ENCODE measurements around the gene SDC3.
A peak's percentile ranks its signal among the peaks of the same experiment; 100 is the strongest.

Gene SDC3

GRCh38 chr1:30848130-30848529, 60.4 kb downstream of the SDC3 start:
- DNase-seq (ENCODE audit: low spot score): no peak

GRCh38 chr1:30847358-30847972, 61.1 kb downstream of the SDC3 start:
- DNase-seq (ENCODE audit: low spot score): peak; percentile 95

GRCh38 chr1:30846587-30846986, 62.0 kb downstream of the SDC3 start:
- DNase-seq (ENCODE audit: low spot score): no peak

GRCh38 chr1:30845904-30846290, 62.7 kb downstream of the SDC3 start:
- DNase-seq (ENCODE audit: low spot score): no peak

- no peak for DNase-seq (ENCODE audit: low spot score)
Measured at GRCh38 chr1:30845237-30845903, 63.2 kb downstream of the SDC3 start.

- no peak for DNase-seq (ENCODE audit: low spot score)
Measured at GRCh38 chr1:30844631-30845030, 63.9 kb downstream of the SDC3 start.

GRCh38 chr1:30842697-30843354, 65.7 kb downstream of the SDC3 start:
- DNase-seq (ENCODE audit: low spot score): peak; percentile 59

- DNase-seq (ENCODE audit: low spot score): peak; percentile 98
Measured at GRCh38 chr1:30840904-30841598, 67.5 kb downstream of the SDC3 start.

- no peak for DNase-seq (ENCODE audit: low spot score)
Measured at GRCh38 chr1:30839827-30840359, 68.7 kb downstream of the SDC3 start.

GRCh38 chr1:30838996-30839395, 69.6 kb downstream of the SDC3 start:
- DNase-seq (ENCODE audit: low spot score): no peak

- no peak for DNase-seq (ENCODE audit: low spot score)
Measured at GRCh38 chr1:30837653-30838052, 70.9 kb downstream of the SDC3 start.

- no peak for DNase-seq (ENCODE audit: low spot score)
Measured at GRCh38 chr1:30834253-30834652, 74.3 kb downstream of the SDC3 start.

- no peak for DNase-seq (ENCODE audit: low spot score)
Measured at GRCh38 chr1:30830537-30830936, 78.0 kb downstream of the SDC3 start.

GRCh38 chr1:30829889-30830288, 78.7 kb downstream of the SDC3 start:
- no peak for DNase-seq (ENCODE audit: low spot score)

- no peak for DNase-seq (ENCODE audit: low spot score)
Measured at GRCh38 chr1:30824736-30825429, 83.7 kb downstream of the SDC3 start.

GRCh38 chr1:30823969-30824735, 84.4 kb downstream of the SDC3 start:
- peak; percentile 96 for DNase-seq (ENCODE audit: low spot score)

- no peak for DNase-seq (ENCODE audit: low spot score)
Measured at GRCh38 chr1:30823627-30823968, 85.0 kb downstream of the SDC3 start.

- DNase-seq (ENCODE audit: low spot score): no peak
Measured at GRCh38 chr1:30822966-30823581, 85.5 kb downstream of the SDC3 start.

- DNase-seq (ENCODE audit: low spot score): no peak
Measured at GRCh38 chr1:30822006-30822405, 86.6 kb downstream of the SDC3 start.

- DNase-seq (ENCODE audit: low spot score): no peak
Measured at GRCh38 chr1:30820299-30820698, 88.3 kb downstream of the SDC3 start.
